ENCODE data around the gene TOMM70.

Gene TOMM70

GRCh38 chr3:100402891-100403290 lies 2.0 kb upstream of the TOMM70 start:
- DNase-seq (ENCODE audit: low spot score), result no peak
- TF ChIP-seq, protein P1, sequence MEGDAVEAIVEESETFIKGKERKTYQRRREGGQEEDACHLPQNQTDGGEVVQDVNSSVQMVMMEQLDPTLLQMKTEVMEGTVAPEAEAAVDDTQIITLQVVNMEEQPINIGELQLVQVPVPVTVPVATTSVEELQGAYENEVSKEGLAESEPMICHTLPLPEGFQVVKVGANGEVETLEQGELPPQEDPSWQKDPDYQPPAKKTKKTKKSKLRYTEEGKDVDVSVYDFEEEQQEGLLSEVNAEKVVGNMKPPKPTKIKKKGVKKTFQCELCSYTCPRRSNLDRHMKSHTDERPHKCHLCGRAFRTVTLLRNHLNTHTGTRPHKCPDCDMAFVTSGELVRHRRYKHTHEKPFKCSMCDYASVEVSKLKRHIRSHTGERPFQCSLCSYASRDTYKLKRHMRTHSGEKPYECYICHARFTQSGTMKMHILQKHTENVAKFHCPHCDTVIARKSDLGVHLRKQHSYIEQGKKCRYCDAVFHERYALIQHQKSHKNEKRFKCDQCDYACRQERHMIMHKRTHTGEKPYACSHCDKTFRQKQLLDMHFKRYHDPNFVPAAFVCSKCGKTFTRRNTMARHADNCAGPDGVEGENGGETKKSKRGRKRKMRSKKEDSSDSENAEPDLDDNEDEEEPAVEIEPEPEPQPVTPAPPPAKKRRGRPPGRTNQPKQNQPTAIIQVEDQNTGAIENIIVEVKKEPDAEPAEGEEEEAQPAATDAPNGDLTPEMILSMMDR (IDR thresholded peaks at IDR 0.05; ENCODE audit: borderline replicate concordance, control extremely low read depth, extremely low read depth, insufficient read depth, missing control alignments), result no peak
- in situ Hi-C loops (cut with MboI; ENCODE audit: low sequenced_read_pairs, unreplicated experiment), result no loop called here

GRCh38 chr3:100402256-100402655 lies 1.4 kb upstream of the TOMM70 start:
- TF ChIP-seq, protein P1 (IDR thresholded peaks at IDR 0.05; ENCODE audit: borderline replicate concordance, control extremely low read depth, extremely low read depth, insufficient read depth, missing control alignments), result no peak
- in situ Hi-C loops (cut with MboI; ENCODE audit: low sequenced_read_pairs, unreplicated experiment), result no loop called here
- no peak for DNase-seq (ENCODE audit: low spot score)

DNA sequence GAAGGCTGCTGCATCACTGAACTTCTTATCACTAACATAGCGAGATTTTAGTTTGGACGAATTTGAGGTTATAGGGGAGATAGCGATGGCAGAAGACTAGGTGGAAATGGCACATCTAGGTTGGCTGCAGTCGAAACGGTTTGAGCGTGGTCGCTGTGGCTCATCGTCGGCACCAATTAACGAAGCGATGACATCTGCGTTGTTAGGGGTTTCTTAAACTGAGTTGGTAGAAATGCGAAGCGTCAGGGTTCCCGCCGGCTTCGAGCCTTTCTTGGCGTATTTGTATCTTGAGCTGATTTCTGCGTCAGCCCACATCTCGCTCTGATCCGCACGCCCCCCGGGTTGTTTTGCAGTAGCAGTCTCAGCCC lies 769 bp upstream of the TOMM70 start:
- TF ChIP-seq, protein P1 (IDR thresholded peaks at IDR 0.05; ENCODE audit: borderline replicate concordance, control extremely low read depth, extremely low read depth, insufficient read depth, missing control alignments), result no peak
- no peak for DNase-seq (ENCODE audit: low spot score)
- in situ Hi-C loops (cut with MboI; ENCODE audit: low sequenced_read_pairs, unreplicated experiment), result no loop called here

- DNase-seq (ENCODE audit: low spot score), result peak; percentile 21
- TF ChIP-seq, protein P1 (IDR thresholded peaks at IDR 0.05; ENCODE audit: borderline replicate concordance, control extremely low read depth, extremely low read depth, insufficient read depth, missing control alignments), result no peak
- in situ Hi-C loops (cut with MboI; ENCODE audit: low sequenced_read_pairs, unreplicated experiment), result no loop called here
These were observed 490 bp downstream of the TOMM70 start for GRCh38 chr3:100400419-100400779.

GRCh38 chr3:100399341-100400071 lies 1.4 kb downstream of the TOMM70 start:
- no peak for DNase-seq (ENCODE audit: low spot score)
- TF ChIP-seq, protein P1 (IDR thresholded peaks at IDR 0.05; ENCODE audit: borderline replicate concordance, control extremely low read depth, extremely low read depth, insufficient read depth, missing control alignments), result no peak
- in situ Hi-C loops (cut with MboI; ENCODE audit: low sequenced_read_pairs, unreplicated experiment), result no loop called here

GRCh38 chr3:100396967-100397366 lies 3.9 kb downstream of the TOMM70 start:
- no peak for DNase-seq (ENCODE audit: low spot score)
- TF ChIP-seq, protein P1 (IDR thresholded peaks at IDR 0.05; ENCODE audit: borderline replicate concordance, control extremely low read depth, extremely low read depth, insufficient read depth, missing control alignments), result no peak
- in situ Hi-C loops (cut with MboI; ENCODE audit: low sequenced_read_pairs, unreplicated experiment), result no loop called here

All from GM13976 (cell line).